Stimulated activated CD8-positive, alpha-beta memory T cell treated with anti-CD3 and anti-CD28 coated beads, Interleukin-7, amount 100 ng/mL, for 24 hours (primary cell): ENCODE measurements around the gene KMT2B.
"Not testable (repeated sequence)": the region's sequence is repeated elsewhere in the genome, so short reads cannot be mapped to it uniquely, and the experiment has no call there.

ENCODE experiments used
- DNase-seq: peaks from one replicate; pipeline ENCODE4 v3.0.0-alpha.2; 2020; ENCODE audit warnings: low read depth

KMT2B gene

GRCh38 chr19:35757231-35757748, 39.5 kb downstream of the KMT2B start:
- no peak for DNase-seq

DNA sequence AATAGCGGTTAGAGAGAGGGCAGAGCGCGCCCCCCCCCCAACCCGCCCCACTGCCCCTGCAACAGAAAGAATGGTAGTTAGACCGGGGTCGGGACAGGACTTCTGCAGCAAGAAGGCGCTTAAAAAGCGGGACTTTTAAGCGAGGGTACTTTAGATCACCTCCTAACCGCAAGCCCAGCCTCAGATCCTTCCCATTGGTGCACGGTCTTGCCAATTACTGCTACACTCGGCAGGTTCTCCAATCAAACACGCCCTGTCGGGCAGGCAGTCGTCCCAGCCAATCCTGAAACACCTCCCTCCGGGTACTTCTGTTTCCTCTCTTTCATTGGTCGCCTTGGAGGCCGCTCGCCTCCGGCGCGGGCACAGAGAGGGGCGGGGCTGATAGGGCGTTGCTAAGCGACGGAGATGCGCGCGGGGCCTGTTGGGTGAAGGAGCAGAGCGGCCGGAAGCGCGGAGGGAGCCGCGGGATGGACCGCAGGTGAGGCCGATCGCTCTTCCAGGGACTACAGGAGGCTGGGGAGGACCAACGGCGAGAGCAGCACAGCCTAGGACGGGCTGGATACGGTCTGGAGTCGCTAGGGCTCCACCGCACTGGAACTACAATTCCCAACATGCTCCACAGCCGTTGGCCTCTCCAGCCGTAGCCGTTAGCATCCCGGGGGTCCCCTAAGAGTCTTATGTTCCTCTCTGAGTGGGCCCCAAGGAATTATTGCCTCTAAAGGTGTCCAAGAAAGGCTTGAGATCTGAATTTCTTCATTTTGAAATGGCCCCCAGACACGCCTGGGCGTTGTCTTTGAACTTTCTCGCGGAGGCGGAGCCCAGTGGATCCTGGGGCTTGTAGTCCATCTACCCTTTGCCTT, 40.2 kb downstream of the KMT2B start, which contains the start of gene PROSER3:
Gene PROSER3 (plus strand): TSS at position 428 of the 860 bp plus-strand sequence. CDS start 40 bp downstream, at position 468.
- peak; percentile 97 for DNase-seq

DNA sequence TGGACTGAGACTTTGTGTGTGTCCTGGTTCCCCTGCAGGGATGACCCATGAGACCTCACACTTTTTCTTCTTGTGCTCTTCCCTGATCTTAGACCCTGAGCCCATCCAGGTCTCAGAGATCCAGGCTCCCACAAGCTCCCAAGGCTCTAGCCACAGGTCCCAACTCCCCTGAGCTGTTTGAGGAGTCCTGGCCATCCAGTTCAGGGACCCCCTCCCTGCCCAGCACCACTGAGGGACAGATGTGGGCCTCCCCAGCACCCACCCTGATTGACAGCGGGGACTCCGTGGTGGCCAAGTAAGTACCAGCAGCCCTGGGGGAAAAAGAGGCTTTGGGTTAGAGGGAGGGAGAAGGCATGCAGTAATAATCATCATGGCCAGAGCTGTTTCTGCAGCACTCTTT, 41.9 kb downstream of the KMT2B start:
- no peak for DNase-seq

DNA sequence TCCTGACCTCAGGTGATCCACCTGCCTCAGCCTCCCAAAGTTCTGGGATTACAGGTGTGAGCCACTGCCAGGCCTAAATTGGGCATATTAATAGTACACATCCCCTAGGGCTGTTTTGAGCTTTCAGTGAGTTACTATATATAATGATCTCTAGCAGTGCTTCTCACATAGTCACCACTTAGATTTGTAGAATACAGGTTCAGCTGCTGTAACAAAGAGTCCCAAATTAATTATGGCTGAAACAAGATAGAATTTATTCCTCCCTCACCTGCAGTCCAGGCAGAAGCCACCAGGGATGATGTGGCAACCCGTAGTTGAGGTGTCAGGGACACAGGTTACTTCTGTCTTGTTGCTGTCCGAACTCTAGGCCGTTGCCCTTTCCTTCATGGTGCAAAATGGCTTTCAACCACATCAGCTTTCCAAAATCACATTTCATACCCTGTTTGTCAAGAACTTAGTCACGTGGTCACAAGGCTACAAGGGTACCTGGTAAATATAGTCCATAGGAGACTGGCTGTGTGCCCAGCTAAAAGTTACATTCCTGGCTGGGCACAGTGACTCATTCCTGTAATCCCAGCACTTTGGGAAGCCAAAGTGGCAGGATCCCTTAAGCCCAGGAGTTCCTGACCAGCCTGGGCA, 43.0 kb downstream of the KMT2B start:
- no peak for DNase-seq

GRCh38 chr19:35764432-35765315, 46.9 kb downstream of the KMT2B start:
- no peak for DNase-seq

GRCh38 chr19:35766571-35767104, 48.8 kb downstream of the KMT2B start:
- no peak for DNase-seq

- no peak for DNase-seq
Observed at GRCh38 chr19:35767288-35768081, 49.7 kb downstream of the KMT2B start.

GRCh38 chr19:35768082-35768421, 50.2 kb downstream of the KMT2B start:
- no peak for DNase-seq

DNA sequence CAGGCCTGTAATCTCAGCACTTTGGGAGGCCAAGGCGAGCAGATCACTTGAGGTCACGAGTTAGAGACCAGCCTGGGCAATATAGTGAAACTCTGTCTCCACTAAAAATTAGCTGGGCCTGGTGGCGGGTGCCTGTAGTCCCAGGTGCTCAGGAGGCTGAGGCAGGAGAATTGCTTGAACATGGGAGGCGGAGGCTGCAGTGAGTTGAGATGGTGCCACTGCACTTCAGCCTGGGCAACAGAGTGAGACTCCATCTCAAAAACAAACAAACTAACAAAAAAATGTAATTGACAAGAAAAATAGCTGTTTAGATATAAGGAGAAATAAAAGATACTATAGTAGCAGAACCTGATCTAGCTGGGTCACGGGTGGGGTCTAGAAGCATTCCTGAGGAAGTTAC, 54.6 kb downstream of the KMT2B start:
- not testable (repeated sequence) for DNase-seq

DNA sequence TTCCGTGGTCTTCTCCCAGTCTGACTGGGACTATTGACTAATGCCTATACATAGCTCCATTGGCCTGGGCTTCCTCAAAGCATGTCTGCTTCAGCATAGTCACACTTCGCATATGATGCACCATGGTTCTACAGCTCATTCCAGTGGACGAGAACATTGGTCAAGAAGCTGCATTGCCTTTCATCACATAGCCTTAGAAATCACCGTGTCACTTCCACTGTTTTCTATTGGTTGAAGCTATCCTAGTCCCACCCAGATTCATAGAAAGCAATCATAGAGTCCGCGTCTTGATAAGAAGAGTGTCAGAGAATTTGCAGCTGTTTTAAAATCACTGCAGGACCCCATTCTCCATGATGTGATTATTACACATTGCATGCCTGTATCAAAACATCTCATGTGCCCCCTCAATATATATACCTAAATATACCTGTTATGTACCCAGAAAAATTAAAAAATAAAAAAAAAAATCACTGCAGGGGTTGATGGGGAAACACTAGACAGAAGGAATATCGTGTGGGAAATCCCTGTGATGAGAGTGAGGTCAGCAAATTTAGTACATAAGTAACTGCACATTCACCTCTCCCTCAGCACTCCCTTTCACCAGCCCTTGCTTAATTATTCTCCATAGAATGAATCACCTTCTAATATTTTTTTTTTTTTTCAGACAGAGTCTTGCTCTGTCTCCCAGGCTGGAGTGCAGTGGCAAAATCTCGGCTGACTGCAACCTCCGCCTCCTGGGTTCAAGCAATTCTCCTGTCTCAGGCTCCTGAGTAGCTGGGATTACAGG, 55.4 kb downstream of the KMT2B start:
- DNase-seq: no peak

GRCh38 chr19:35774274-35775045, 56.7 kb downstream of the KMT2B start:
- DNase-seq: no peak

DNA sequence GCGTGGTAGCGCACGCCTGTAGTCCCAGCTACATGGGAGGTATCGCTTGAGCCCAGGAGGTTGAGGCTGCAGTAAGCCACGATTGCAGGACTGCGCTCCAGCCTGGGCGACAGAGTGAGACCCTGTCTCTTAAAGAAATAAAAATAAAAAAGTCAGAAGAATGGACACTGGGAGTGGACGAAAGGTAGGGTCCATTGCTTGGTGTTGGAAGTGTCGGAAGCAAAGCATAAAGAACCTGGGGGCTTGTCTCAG, 57.2 kb downstream of the KMT2B start:
- no peak for DNase-seq

DNA sequence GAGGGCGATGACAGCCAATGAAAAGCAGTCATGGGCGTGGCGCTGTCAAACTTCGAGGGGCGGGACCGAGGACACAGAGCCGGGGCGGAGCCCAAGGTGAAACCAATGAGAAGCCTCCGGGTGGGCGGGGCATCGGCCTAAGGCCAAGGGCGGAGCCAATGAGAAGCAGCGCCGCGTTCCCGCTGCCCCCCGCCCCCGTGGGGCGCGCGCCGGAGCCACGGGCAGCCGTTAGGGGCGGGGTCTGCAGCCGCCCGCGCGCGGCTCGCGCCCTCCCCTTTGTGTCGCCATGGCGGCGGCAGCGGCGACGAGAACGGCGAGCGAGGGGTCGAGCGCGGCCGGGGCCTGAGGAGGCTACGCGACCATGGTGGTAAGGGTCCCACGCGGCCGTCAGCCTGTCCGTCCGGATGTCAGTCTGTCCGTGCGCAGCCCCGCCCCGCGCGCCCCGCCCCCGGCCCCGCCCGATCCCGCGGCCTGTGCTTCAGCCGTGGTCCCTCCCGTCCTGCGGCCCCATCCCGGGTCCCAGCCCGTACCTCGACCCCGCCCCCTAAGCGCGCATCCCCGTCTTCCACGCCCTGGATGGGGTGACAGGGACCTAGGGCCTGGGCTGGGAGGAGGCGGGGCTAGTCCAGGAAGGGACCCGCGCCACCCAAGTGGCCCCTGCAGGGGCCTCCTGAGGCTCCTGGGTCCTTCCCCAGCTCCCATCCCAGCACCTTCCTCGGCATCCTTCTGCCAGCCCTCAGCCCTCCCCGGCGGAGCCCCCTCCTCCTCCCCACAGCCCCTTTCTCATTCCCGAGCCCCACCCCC, 57.7 kb downstream of the KMT2B start, which contains the start of gene ARHGAP33:
Gene ARHGAP33 (plus strand): TSS at position 267 of the 804 bp plus-strand sequence. CDS start 95 bp downstream, at position 362.
- DNase-seq: peak; percentile 98

- no peak for DNase-seq
Observed at GRCh38 chr19:35776102-35776788, 58.4 kb downstream of the KMT2B start.

DNA sequence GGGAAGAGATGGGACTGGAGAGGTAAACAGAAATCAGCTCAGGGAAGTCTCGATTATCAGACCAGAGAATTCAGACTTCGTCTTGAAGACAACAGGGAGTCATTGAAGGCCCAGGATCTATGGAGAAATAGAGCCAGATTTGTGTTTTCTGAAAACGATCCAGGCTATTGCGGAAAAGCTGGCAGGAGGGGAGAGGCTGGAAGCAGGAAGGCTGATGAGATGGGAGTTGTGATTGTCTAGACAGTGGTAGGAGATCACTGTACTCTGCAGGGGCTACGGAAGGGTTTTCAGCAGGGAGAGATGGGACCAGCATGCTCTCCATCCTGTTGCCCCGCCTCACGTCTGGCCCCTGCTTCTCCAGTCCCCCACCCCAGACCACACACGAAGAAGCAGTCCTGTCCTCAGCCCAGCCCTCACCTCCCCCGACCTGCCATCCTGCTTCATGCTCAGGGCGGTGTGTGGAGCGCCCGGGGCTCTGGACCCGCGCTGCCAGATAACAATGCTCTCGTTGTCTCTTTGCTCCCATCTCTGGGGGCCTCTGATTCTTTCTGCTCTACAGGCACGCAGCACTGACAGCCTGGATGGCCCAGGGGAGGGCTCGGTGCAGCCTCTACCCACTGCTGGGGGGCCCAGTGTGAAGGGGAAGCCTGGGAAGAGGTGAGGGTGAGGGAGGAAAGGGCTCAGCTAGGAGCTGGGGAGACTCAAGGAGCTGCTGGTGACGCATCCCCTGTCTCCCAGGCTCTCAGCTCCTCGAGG, 59.5 kb downstream of the KMT2B start:
- DNase-seq: no peak

GRCh38 chr19:35777961-35778360, 60.2 kb downstream of the KMT2B start:
- no peak for DNase-seq

DNA sequence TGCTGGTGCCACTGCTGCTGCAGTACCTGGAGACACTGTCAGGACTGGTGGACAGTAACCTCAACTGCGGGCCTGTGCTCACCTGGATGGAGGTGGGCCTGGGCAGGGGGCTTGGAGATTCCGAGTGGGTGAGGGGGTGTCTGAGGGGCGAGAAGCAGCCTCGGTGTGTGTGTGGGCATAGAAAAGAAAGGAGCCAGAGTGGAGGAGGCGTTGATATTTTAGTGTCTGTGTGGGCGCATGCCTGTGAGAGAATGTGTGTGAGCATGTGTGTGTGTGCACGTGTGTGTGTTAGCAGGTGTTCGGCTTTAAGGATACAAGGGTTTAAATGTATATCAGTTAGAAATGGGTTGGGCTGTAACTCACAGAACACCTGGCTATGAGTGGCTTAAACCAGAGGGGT, 61.2 kb downstream of the KMT2B start:
- no peak for DNase-seq

GRCh38 chr19:35780058-35780457, 62.3 kb downstream of the KMT2B start:
- DNase-seq: no peak
